SH-SY5Y (cell line): ENCODE measurements around the gene MCM8.

Source experiments
- GATA2 ChIP-seq: IDR thresholded peaks from 2 replicates; pipeline ENCODE4 v1.6.1; 2011; ENCODE audit warnings: mild to moderate bottlenecking, low read depth, low read length
- GATA3 ChIP-seq: IDR thresholded peaks from 2 replicates; pipeline ENCODE4 v1.6.1; 2011; ENCODE audit warnings: low read depth, mild to moderate bottlenecking, low read length, moderate library complexity

GRCh38 chr20:5928836-5929715 lies 21.4 kb upstream of the MCM8 start:
- TF ChIP-seq GATA2 (no peak), GATA3 (no peak)
